ENCODE results near the gene LTBP1.

LTBP1 gene

DNA sequence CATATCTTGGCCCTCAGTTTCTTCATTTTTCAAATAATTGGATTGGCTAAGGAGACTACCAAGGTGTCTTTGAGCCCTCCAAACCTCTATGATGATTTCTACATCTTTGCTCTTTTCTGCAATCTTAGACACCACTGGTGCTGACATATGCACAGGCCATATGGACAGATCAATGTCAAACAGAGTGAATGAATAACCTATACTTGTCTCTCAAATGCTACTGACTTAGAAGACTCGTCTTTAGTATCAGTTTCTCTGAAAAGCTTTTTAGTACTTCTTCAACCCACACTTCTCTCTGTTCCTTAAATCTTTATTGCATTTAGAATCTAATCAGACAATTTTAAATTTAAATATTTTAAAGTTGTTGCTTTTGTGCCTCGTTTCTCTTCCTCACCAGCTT lies 258.2 kb downstream of the LTBP1 start:
- DNase-seq (ENCODE audit: insufficient read length) (no peak), FAIRE-seq (no peak)
- TF ChIP-seq TAF1 (IDR thresholded peaks at IDR 0.05; ENCODE audit: borderline replicate concordance, low read depth, low read length) (no peak), POLR2AphosphoS5 (IDR thresholded peaks at IDR 0.05; ENCODE audit: low read depth, low read length) (no peak), POLR2A (IDR thresholded peaks at IDR 0.05; ENCODE audit: low read depth, low read length) (no peak)

DNA sequence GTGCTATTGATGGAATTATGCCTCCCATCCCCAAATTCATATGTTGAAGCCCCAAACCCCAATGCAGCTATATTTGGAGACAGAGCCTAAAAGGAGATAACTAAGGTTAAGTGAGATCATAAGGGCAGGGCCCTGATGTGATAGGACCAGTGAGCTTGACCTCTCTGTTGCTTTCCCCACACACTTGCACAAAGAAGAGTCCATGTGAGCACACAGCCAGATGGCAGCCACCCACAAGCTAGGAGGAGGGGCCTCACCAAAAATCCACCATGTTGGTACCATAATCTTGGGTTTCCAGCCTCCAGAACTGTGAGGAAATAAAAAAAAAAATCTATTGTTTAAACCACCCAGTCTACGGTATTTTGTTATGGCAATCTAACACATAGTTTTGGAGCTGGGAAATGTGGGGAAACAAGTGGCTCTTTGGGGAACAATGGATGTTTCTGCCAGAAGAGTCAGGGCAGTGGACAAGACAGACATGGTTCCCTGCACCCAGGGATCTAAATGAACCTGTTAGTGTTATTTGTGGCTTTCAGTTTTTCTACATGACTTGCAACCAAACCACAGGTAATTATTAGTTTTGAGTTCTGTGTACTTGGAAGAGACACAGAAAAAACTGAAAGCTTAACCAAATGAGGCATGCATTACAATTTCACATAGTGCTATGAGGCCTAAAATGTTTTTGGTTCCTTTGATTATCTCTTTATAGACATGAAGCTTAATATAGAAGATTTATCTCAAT lies 259.1 kb downstream of the LTBP1 start:
- no peak for TF ChIP-seq TAF1 (IDR thresholded peaks at IDR 0.05; ENCODE audit: borderline replicate concordance, low read depth, low read length)
- no peak for TF ChIP-seq POLR2A (IDR thresholded peaks at IDR 0.05; ENCODE audit: low read depth, low read length)
- TF ChIP-seq POLR2AphosphoS5 (IDR thresholded peaks at IDR 0.05; ENCODE audit: low read depth, low read length), result no peak
- peak; percentile 13 for DNase-seq (ENCODE audit: insufficient read length)
- peak; percentile 83 for FAIRE-seq

DNA sequence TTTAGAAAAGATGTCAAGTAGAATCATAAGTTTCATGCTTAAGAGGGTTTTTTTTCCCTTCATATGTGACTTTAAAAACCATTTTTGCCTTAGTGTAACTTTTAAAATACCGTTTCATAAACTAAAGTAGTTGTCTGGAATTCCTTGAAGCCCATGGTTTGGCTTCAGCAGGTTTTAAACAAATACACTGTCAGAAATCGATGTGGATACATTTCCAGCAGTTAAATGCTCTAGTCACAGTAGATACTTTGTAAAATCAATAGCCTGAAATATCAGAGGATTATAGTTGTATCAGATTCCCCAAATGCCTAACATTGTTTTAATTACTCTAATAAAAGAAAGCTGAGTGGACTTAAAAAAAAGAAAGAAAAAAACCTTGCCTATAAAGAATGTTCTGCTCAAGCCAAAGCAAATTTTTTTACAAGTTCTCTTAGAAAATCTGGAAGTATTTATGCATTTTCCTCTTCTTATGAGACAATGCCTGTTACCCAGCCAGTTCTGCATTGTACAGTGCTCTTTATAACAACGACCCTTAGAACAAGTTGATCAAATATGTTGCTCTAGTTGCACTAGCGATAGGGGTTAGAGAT lies 260.5 kb downstream of the LTBP1 start:
- FAIRE-seq, result no peak
- no peak for DNase-seq (ENCODE audit: insufficient read length)

DNA sequence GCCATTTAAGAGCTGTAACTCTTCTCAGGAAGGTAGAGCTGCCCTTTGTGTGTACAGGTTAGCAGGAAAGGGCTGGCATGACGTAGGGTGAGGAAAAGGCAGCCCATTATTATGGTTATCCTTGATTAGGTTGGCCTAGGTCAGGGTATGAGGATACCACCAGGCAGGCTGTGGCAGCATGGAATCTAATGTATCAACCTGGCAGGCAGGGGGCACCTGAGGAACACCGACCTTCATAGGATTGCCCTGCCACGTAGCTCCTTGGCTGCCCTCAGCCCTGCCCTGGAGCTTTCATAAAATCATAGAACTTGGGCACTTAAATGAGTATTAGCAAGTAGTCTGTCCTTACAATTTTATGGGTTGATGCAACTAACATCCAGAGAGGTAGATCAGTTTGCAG lies 261.6 kb downstream of the LTBP1 start:
- FAIRE-seq (no peak), DNase-seq (ENCODE audit: insufficient read length) (no peak)
- no peak for TF ChIP-seq TAF1 (IDR thresholded peaks at IDR 0.05; ENCODE audit: borderline replicate concordance, low read depth, low read length)
- TF ChIP-seq POLR2AphosphoS5 (IDR thresholded peaks at IDR 0.05; ENCODE audit: low read depth, low read length), result no peak
- TF ChIP-seq POLR2A (IDR thresholded peaks at IDR 0.05; ENCODE audit: low read depth, low read length), result no peak

More for the DNA sequence above, 260.5 kb downstream of the LTBP1 start:
- TF ChIP-seq TAF1 (IDR thresholded peaks at IDR 0.05; ENCODE audit: borderline replicate concordance, low read depth, low read length) (no peak), POLR2A (IDR thresholded peaks at IDR 0.05; ENCODE audit: low read depth, low read length) (no peak), POLR2AphosphoS5 (IDR thresholded peaks at IDR 0.05; ENCODE audit: low read depth, low read length) (no peak)

GRCh38 chr2:33209976-33210375 lies 263.2 kb downstream of the LTBP1 start:
- FAIRE-seq (no peak), DNase-seq (ENCODE audit: insufficient read length) (no peak)
- no peak for TF ChIP-seq POLR2A (IDR thresholded peaks at IDR 0.05; ENCODE audit: low read depth, low read length)
- no peak for TF ChIP-seq POLR2AphosphoS5 (IDR thresholded peaks at IDR 0.05; ENCODE audit: low read depth, low read length)
- TF ChIP-seq TAF1 (IDR thresholded peaks at IDR 0.05; ENCODE audit: borderline replicate concordance, low read depth, low read length), result no peak

GRCh38 chr2:33210626-33211025 lies 263.9 kb downstream of the LTBP1 start:
- TF ChIP-seq TAF1 (IDR thresholded peaks at IDR 0.05; ENCODE audit: borderline replicate concordance, low read depth, low read length) (no peak), POLR2A (IDR thresholded peaks at IDR 0.05; ENCODE audit: low read depth, low read length) (no peak), POLR2AphosphoS5 (IDR thresholded peaks at IDR 0.05; ENCODE audit: low read depth, low read length) (no peak)
- FAIRE-seq (no peak), DNase-seq (ENCODE audit: insufficient read length) (no peak)

GRCh38 chr2:33212151-33212550 lies 265.4 kb downstream of the LTBP1 start:
- TF ChIP-seq POLR2AphosphoS5 (IDR thresholded peaks at IDR 0.05; ENCODE audit: low read depth, low read length) (no peak), POLR2A (IDR thresholded peaks at IDR 0.05; ENCODE audit: low read depth, low read length) (no peak), TAF1 (IDR thresholded peaks at IDR 0.05; ENCODE audit: borderline replicate concordance, low read depth, low read length) (no peak)
- DNase-seq (ENCODE audit: insufficient read length) (no peak), FAIRE-seq (no peak)

GRCh38 chr2:33213244-33213643 lies 266.5 kb downstream of the LTBP1 start:
- TF ChIP-seq POLR2AphosphoS5 (IDR thresholded peaks at IDR 0.05; ENCODE audit: low read depth, low read length) (no peak), POLR2A (IDR thresholded peaks at IDR 0.05; ENCODE audit: low read depth, low read length) (no peak), TAF1 (IDR thresholded peaks at IDR 0.05; ENCODE audit: borderline replicate concordance, low read depth, low read length) (no peak)
- no peak for DNase-seq (ENCODE audit: insufficient read length)
- FAIRE-seq, result no peak

- no peak for FAIRE-seq
- DNase-seq (ENCODE audit: insufficient read length), result no peak
- TF ChIP-seq TAF1 (IDR thresholded peaks at IDR 0.05; ENCODE audit: borderline replicate concordance, low read depth, low read length) (no peak), POLR2A (IDR thresholded peaks at IDR 0.05; ENCODE audit: low read depth, low read length) (no peak), POLR2AphosphoS5 (IDR thresholded peaks at IDR 0.05; ENCODE audit: low read depth, low read length) (no peak)
Measured at GRCh38 chr2:33213648-33214047, 266.9 kb downstream of the LTBP1 start.

- FAIRE-seq (peak; percentile 54), DNase-seq (ENCODE audit: insufficient read length) (no peak)
- TF ChIP-seq POLR2AphosphoS5 (IDR thresholded peaks at IDR 0.05; ENCODE audit: low read depth, low read length) (no peak), POLR2A (IDR thresholded peaks at IDR 0.05; ENCODE audit: low read depth, low read length) (no peak), TAF1 (IDR thresholded peaks at IDR 0.05; ENCODE audit: borderline replicate concordance, low read depth, low read length) (no peak)
Measured at GRCh38 chr2:33214436-33214835, 267.7 kb downstream of the LTBP1 start.

GRCh38 chr2:33214857-33215256 lies 268.1 kb downstream of the LTBP1 start:
- DNase-seq (ENCODE audit: insufficient read length) (no peak), FAIRE-seq (no peak)
- no peak for TF ChIP-seq TAF1 (IDR thresholded peaks at IDR 0.05; ENCODE audit: borderline replicate concordance, low read depth, low read length)
- no peak for TF ChIP-seq POLR2A (IDR thresholded peaks at IDR 0.05; ENCODE audit: low read depth, low read length)
- TF ChIP-seq POLR2AphosphoS5 (IDR thresholded peaks at IDR 0.05; ENCODE audit: low read depth, low read length), result no peak

DNA sequence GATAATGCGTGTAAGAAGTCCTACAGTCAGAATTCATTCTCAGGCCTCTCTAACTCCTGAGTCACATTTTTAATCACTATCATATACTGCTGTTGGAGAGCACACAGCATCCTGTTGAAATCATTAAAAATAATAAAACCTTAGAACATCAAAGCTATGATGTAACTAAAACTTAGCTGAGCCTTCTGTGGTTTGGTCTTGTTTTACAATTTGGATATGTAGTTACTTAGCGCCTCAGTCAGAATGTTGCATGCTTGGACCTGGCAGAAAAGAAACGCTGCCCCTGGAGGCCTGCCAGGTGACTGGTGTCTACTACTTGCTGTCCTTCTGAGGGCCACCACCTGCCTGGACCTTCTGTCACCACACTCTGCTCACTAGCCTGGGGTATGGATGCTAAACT lies 268.5 kb downstream of the LTBP1 start:
- no peak for FAIRE-seq
- no peak for DNase-seq (ENCODE audit: insufficient read length)
- TF ChIP-seq POLR2AphosphoS5 (IDR thresholded peaks at IDR 0.05; ENCODE audit: low read depth, low read length), result no peak
- no peak for TF ChIP-seq POLR2A (IDR thresholded peaks at IDR 0.05; ENCODE audit: low read depth, low read length)
- no peak for TF ChIP-seq TAF1 (IDR thresholded peaks at IDR 0.05; ENCODE audit: borderline replicate concordance, low read depth, low read length)

Data from GM12892 (cell line).